Cardiac muscle cell (in vitro differentiated cells and primary cell): ENCODE measurements around the gene ARHGEF19. TPM values are rescaled to one million over a fixed set of nuclear protein-coding genes. Genes with fewer than 3 reads are reported as not detected.

ENCODE experiments used
- DNase-seq, 2 donors: peaks; one replicate each; pipeline versions ENCODE4 v3.0.0 to v3.0.0-alpha.2; 2010 to 2017; ENCODE audit warnings: low read depth in 1 of 2, low spot score in 1 of 2
- H3K27ac ChIP-seq: fragments of 200-600 bp; sonication (generic); 2 replicates; pipeline ENCODE4 v1.5.1; 2016
- H3K27me3 ChIP-seq: fragments of 200-600 bp; sonication (generic); 2 replicates; pipeline ENCODE4 v1.6.0; 2016; ENCODE audit warnings: control low read depth
- H3K36me3 ChIP-seq: fragments of 200-600 bp; sonication (generic); 2 replicates; pipeline ENCODE4 v1.5.1; 2016; ENCODE audit warnings: control low read depth
- H3K4me1 ChIP-seq: fragments of 200-600 bp; sonication (generic); 2 replicates; pipeline ENCODE4 v1.8.1; 2017; ENCODE audit warnings: low read depth, mild to moderate bottlenecking, mixed run types
- H3K4me3 ChIP-seq: fragments of 200-600 bp; sonication (generic); 2 replicates; pipeline ENCODE4 v1.5.1; 2016; ENCODE audit warnings: mild to moderate bottlenecking
- H3K9me3 ChIP-seq: fragments of 200-600 bp; sonication (generic); 2 replicates; pipeline ENCODE4 v1.5.1; 2017; ENCODE audit warnings: low read depth, mild to moderate bottlenecking, control low read depth
- polyA plus RNA-seq: library from polyadenylated mRNA; unstranded; fragments of >200 nt; fragmentation: Nextera tagmentation; extraction: Ambion mirVana; gene quantifications from 2 replicates; pipeline ENCODE4 v1.2.1, GENCODE V29; 2016
- total RNA-seq: library from RNA; depleted of rRNA; stranded (reverse); fragments of >200 nt; gene quantifications from 2 replicates; pipeline ENCODE4 v1.2.3, GENCODE V29; 2016
- TF ChIP-seq, protein P1 (sequence below): IDR thresholded peaks from 2 replicates; pipeline ENCODE4 v1.5.1; 2012; ENCODE audit warnings: low read depth, mild to moderate bottlenecking, low read length

The ARHGEF19 gene
- total and polyA plus RNA-seq, 2 experiments from 2014 or later, result 4.0 to 6.7 TPM

DNA sequence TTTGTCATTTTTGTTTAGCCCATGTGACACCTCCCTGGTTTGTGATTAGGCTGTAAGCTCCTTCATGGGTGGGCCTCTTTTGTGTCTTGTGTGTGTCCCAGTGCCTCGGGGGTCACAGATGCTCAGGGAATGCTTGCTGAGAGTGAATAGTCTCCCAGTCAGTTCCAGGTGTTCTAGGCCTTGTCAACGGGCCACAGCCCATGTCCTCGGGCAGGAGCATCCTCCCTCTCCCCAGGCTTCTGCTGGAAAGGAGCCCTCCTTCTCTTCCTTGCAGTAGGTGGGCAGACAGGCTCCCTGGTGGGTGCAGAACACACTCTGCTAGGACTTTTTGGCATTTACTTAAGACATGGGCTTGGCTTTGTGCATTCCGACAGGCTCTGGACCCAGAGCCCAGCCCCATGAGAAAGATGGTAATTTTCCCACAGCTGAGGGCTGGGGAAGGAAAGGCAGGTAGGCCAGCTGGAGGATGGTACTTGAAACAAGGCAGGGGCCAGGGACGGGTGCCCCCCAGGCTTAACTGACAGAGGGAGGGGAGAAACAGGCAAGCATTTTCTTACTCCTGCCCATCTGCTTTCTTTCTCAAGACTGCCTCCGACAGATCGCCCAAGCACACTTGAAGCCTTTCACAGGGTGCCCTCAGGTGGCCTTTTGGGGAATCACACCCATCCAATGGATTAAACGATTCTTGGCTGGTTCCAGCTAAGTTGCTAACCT lies 31.6 kb upstream of the ARHGEF19 start:
- no peaks in the 10 kb centered on the region for H3K27me3 ChIP-seq
- no peaks in the 10 kb centered on the region for H3K9me3 ChIP-seq
- peaks cover 4% of the 10 kb centered on the region for H3K36me3 ChIP-seq
- H3K27ac ChIP-seq, result no peak overlapping the region
- DNase-seq, result peak; percentile 83 to 89
- H3K4me1 ChIP-seq, result peaks cover 9% of the 10 kb centered on the region
- TF ChIP-seq, protein P1, sequence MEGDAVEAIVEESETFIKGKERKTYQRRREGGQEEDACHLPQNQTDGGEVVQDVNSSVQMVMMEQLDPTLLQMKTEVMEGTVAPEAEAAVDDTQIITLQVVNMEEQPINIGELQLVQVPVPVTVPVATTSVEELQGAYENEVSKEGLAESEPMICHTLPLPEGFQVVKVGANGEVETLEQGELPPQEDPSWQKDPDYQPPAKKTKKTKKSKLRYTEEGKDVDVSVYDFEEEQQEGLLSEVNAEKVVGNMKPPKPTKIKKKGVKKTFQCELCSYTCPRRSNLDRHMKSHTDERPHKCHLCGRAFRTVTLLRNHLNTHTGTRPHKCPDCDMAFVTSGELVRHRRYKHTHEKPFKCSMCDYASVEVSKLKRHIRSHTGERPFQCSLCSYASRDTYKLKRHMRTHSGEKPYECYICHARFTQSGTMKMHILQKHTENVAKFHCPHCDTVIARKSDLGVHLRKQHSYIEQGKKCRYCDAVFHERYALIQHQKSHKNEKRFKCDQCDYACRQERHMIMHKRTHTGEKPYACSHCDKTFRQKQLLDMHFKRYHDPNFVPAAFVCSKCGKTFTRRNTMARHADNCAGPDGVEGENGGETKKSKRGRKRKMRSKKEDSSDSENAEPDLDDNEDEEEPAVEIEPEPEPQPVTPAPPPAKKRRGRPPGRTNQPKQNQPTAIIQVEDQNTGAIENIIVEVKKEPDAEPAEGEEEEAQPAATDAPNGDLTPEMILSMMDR, result peak; percentile 88
- no peak overlapping the region for H3K4me3 ChIP-seq

DNA sequence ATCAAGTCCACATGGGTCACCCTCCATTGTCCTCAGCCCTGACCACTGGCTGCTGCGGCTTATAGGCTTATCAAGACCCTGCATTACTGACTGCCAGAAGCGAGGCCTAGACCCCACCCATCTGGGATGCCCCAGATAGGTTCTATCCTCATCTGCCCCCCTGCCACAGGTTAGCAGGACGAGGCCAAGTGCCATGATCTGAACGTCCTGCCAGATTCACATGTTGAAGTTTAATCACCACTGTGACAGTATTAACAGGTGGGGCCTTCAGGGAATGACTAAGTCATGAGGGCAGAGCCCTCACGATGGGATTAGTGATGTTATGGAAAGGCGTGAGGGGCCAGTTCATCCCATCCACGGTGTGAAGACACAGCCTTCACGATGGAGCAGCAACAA lies 30.8 kb upstream of the ARHGEF19 start:
- TF ChIP-seq, protein P1, result no peak

DNA sequence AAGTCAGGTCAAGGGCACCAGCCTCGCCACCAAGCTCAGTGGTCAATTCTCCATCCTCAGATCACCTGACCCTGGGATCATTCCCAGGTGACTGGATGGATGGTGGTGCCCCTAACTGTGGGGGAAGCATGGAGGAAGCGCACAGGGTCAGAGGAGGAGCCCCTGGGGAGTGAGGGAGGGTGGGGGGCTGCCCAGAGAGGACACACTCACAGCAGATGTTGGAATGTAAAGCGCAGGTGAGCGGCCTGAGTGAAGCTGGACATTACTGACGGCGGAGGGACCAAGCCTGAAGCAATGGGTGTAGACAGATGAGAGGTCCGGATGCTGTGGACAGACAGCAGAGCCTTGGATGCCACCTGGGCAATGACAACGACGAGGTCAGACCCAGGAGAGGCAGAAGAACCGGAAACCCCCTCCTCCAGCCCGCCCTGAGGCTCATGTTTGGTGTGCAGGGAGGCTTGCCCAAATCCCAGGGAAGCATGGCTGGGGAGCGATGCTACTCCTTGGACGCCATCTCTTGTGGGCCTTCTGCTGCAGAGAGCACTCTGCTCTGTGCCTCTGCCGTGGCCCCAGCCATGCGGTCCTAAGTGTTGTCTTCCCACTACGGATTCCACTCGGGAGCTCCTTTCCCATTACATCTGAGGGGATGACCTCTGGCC lies 30.2 kb upstream of the ARHGEF19 start:
- TF ChIP-seq, protein P1, result no peak
- no peaks in the 10 kb centered on the region for H3K4me1 ChIP-seq

More for the DNA sequence above, 30.8 kb upstream of the ARHGEF19 start:
- no peak overlapping the region for H3K27ac ChIP-seq
- H3K36me3 ChIP-seq, result peaks cover 4% of the 10 kb centered on the region
- H3K4me1 ChIP-seq, result peaks cover 2% of the 10 kb centered on the region
- H3K9me3 ChIP-seq, result no peaks in the 10 kb centered on the region
- H3K4me3 ChIP-seq, result no peak overlapping the region
- no peaks in the 10 kb centered on the region for H3K27me3 ChIP-seq
- DNase-seq, result no peak

DNA sequence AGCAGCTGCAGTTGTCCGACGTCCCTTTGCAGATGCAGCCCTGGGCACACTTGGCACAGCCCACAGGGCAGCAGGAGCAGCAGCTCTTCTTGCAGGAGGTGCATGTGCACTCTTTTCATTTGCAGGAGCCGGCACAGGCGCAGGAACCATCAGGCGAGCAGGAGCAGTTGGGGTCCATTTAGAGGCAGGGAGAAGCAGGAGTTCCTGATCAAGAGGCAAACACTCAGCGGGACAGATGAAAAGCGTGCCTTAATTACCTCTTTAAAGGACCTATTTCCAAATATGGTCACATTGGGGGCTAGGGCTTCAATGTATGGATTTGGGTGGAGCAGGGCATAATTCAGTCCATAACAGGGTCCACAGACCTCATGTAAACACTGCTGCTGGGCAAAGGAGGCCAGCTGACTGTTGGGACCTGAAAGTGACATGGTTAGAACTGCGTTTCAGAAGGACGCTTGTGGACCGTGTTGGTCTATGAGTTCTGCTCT lies 28.8 kb upstream of the ARHGEF19 start:
- Histone ChIP-seq H3K9me3 (no peaks in the 10 kb centered on the region), H3K4me3 (no peak overlapping the region), H3K4me1 (no peaks in the 10 kb centered on the region), H3K36me3 (no peaks in the 10 kb centered on the region), H3K27ac (no peak overlapping the region), H3K27me3 (no peaks in the 10 kb centered on the region)
- no peak for DNase-seq
- TF ChIP-seq, protein P1, result no peak

More for the DNA sequence above, 30.2 kb upstream of the ARHGEF19 start:
- no peaks in the 10 kb centered on the region for H3K27me3 ChIP-seq
- H3K9me3 ChIP-seq, result no peaks in the 10 kb centered on the region
- H3K27ac ChIP-seq, result no peak overlapping the region
- H3K36me3 ChIP-seq, result peaks cover 4% of the 10 kb centered on the region
- H3K4me3 ChIP-seq, result no peak overlapping the region
- DNase-seq, result no peak

DNA sequence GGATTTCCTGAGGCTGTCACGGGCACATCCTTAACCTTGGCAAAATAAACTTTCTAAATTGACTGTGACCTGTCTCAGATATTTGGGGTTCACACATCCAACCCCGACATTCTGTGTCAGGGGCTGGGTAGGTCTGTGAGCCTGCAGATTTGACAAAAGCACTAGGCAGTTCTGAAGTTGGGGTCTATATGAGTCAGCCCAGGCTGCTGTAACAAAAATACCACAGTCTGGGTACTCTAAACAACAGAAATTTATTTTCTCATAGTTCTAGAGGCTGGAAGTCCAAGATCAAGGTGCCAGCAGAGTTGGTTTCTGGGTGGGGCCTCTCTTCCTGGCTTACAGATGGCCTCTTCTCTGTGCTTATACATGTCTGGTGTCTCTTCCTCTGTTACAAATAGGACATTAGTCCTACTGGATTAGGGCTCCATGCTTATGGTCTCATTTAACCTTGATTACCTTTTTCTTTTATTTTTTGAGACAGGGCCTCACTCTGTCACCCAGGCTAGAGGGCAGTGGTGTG lies 27.6 kb upstream of the ARHGEF19 start:
- H3K27me3 ChIP-seq, result no peaks in the 10 kb centered on the region
- no peak overlapping the region for H3K27ac ChIP-seq
- no peaks in the 10 kb centered on the region for H3K4me1 ChIP-seq
- TF ChIP-seq, protein P1, result no peak
- no peak overlapping the region for H3K4me3 ChIP-seq
- no peak for DNase-seq
- H3K9me3 ChIP-seq, result no peaks in the 10 kb centered on the region
- H3K36me3 ChIP-seq, result no peaks in the 10 kb centered on the region
